Duodenal mucosa (tissue), 2 donors: ENCODE results near the gene OIT3.

Experiments
- H3K27ac ChIP-seq: one replicate; pipeline ENCODE4 v1.7.0; 2013; ENCODE audit warnings: low read depth, low read length
- H3K27me3 ChIP-seq, 2 donors: one replicate each; pipeline ENCODE4 v1.7.0; 2013; ENCODE audit warnings: low read length in 2 of 2, control low read depth in 1 of 2; ENCODE audit not compliant: insufficient read depth in 2 of 2, control insufficient read depth in 1 of 2
- H3K36me3 ChIP-seq, 2 donors: one replicate each; pipeline ENCODE4 v1.7.0; 2013; ENCODE audit warnings: low read length in 2 of 2, control low read depth in 1 of 2; ENCODE audit not compliant: insufficient read depth in 2 of 2, control insufficient read depth in 1 of 2
- H3K4me1 ChIP-seq, 2 donors: one replicate each; pipeline ENCODE4 v1.7.0; 2013; ENCODE audit warnings: low read length in 2 of 2, control low read depth in 1 of 2; ENCODE audit not compliant: insufficient read depth in 2 of 2, control insufficient read depth in 1 of 2
- H3K4me3 ChIP-seq, 2 donors: one replicate each; pipeline ENCODE4 v1.7.0; 2013; ENCODE audit warnings: low read length in 2 of 2, low read depth in 1 of 2
- H3K9ac ChIP-seq, 2 donors: one replicate each; pipeline ENCODE4 v1.7.0; 2013; ENCODE audit warnings: low read length in 2 of 2, low read depth in 1 of 2
- H3K9me3 ChIP-seq, 2 donors: one replicate each; pipeline ENCODE4 v1.7.0; 2013; ENCODE audit warnings: low read length in 2 of 2, control low read depth in 1 of 2; ENCODE audit not compliant: control insufficient read depth in 1 of 2

Gene OIT3

GRCh38 chr10:72893136-72893798 lies at the start of gene OIT3:
OIT3 (plus strand) TSS chr10:72893739; CDS start chr10:72893799, 60 bp downstream.
- Histone ChIP-seq H3K27ac (no peak within 1 kb of the TSS), H3K27me3 (no peaks in the 10 kb centered on the region), H3K4me3 (no peak within 1 kb of the TSS), H3K9me3 (no peaks in the 10 kb centered on the region), H3K9ac (no peak within 1 kb of the TSS), H3K4me1 (no peaks in the 10 kb centered on the region), H3K36me3 (peaks cover 0 to 5% of the 10 kb centered on the region in 2 donors)

DNA sequence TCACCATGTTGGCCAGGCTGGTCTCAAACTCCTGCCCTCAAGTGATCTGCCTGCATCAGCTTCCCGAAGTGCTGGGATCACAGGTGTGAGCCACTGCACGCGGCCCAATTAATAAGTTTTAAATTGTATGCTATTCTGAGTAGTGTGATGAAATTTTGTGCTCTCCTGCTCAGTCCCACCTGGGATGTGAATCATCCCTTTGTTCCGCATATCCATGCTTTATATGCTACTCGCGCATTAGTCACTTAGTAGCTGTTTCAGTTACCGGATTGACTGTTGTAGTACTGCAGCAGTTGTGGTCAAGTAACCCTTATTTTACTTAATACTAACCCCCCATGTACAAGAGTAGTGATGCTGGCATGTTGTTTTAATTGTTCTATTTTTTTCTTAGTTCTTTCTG lies 47.3 kb upstream of the OIT3 start:
- H3K27ac ChIP-seq, result no peak overlapping the region
- peaks cover 0 to 5% of the 10 kb centered on the region in 2 donors for H3K9me3 ChIP-seq
- H3K4me3 ChIP-seq, result no peak overlapping the region
- no peaks in the 10 kb centered on the region for H3K27me3 ChIP-seq
- no peak overlapping the region for H3K9ac ChIP-seq
- H3K4me1 ChIP-seq, result no peaks in the 10 kb centered on the region
- peaks cover 0 to 4% of the 10 kb centered on the region in 2 donors for H3K36me3 ChIP-seq

DNA sequence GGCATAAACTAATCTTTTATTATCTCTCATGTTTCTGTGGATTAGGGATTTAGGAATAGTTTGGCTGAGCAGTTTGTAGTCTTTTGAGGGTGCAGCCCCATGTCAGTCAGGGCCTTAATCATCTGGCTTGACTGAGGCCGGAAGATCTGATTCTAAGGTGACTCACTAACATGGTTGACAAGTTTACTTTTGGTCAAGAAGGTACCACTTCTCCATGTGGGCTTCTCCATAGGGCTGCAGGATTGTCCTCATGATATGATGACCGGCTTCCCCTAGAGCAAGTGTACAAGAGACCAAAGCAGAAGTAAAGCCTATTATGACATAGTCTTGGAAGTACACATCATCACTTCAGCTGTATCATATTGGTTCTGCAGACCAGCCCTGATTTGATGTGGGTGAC lies 45.9 kb upstream of the OIT3 start:
- Histone ChIP-seq H3K9ac (no peak overlapping the region), H3K36me3 (peaks cover 3 to 4% of the 10 kb centered on the region in 2 donors), H3K4me3 (no peak overlapping the region), H3K9me3 (peaks cover 0 to 9% of the 10 kb centered on the region in 2 donors), H3K27me3 (no peaks in the 10 kb centered on the region), H3K4me1 (no peaks in the 10 kb centered on the region), H3K27ac (no peak overlapping the region)

DNA sequence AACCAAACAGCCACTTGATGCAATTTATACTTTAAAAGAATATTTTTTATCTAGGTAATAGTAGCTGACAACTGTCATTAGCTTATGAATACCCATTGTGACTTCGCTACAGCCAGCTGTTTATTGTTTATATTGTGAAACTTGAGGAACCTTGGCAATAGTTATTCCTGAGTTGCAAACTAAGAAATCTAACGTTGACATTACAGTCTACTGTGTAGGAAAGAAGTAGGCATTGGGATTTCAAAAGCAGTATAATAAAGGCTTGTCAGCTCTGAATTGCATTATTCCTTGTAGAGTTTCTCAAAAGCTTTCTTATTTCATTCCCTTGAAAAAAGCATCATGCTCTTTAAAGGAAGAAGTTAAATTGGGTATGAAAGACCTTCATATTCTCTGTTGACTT lies 42.7 kb upstream of the OIT3 start:
- Histone ChIP-seq H3K9me3 (peaks cover 0 to 9% of the 10 kb centered on the region in 2 donors), H3K4me1 (no peaks in the 10 kb centered on the region), H3K36me3 (peaks cover 3 to 4% of the 10 kb centered on the region in 2 donors), H3K4me3 (no peak overlapping the region), H3K27me3 (no peaks in the 10 kb centered on the region), H3K27ac (no peak overlapping the region), H3K9ac (no peak overlapping the region)

- Histone ChIP-seq H3K4me3 (no peak overlapping the region), H3K36me3 (peaks cover 3 to 4% of the 10 kb centered on the region in 2 donors), H3K27ac (no peak overlapping the region), H3K9ac (no peak overlapping the region), H3K4me1 (no peaks in the 10 kb centered on the region), H3K27me3 (no peaks in the 10 kb centered on the region), H3K9me3 (peaks cover 0 to 9% of the 10 kb centered on the region in 2 donors)
These were observed 42.0 kb upstream of the OIT3 start for GRCh38 chr10:72851509-72851908.

- Histone ChIP-seq H3K36me3 (peaks cover 3 to 4% of the 10 kb centered on the region in 2 donors), H3K27me3 (no peaks in the 10 kb centered on the region), H3K27ac (no peak overlapping the region), H3K4me3 (no peak overlapping the region), H3K4me1 (no peaks in the 10 kb centered on the region), H3K9me3 (peaks cover 0 to 9% of the 10 kb centered on the region in 2 donors), H3K9ac (no peak overlapping the region)
These were observed 41.0 kb upstream of the OIT3 start for GRCh38 chr10:72852508-72852907.

GRCh38 chr10:72855129-72855528 lies 38.4 kb upstream of the OIT3 start:
- H3K27ac ChIP-seq, result no peak overlapping the region
- H3K9me3 ChIP-seq, result peaks cover 0 to 9% of the 10 kb centered on the region in 2 donors
- H3K27me3 ChIP-seq, result no peaks in the 10 kb centered on the region
- no peaks in the 10 kb centered on the region for H3K4me1 ChIP-seq
- H3K9ac ChIP-seq, result no peak overlapping the region
- peaks cover 3% of the 10 kb centered on the region in 2 donors for H3K36me3 ChIP-seq
- H3K4me3 ChIP-seq, result no peak overlapping the region

- Histone ChIP-seq H3K4me3 (no peak overlapping the region), H3K27me3 (no peaks in the 10 kb centered on the region), H3K9me3 (peaks cover 0 to 8% of the 10 kb centered on the region in 2 donors), H3K4me1 (no peaks in the 10 kb centered on the region), H3K36me3 (peaks cover 6 to 9% of the 10 kb centered on the region in 2 donors), H3K27ac (no peak overlapping the region), H3K9ac (no peak overlapping the region)
These were observed 37.7 kb upstream of the OIT3 start for GRCh38 chr10:72855790-72856189.

DNA sequence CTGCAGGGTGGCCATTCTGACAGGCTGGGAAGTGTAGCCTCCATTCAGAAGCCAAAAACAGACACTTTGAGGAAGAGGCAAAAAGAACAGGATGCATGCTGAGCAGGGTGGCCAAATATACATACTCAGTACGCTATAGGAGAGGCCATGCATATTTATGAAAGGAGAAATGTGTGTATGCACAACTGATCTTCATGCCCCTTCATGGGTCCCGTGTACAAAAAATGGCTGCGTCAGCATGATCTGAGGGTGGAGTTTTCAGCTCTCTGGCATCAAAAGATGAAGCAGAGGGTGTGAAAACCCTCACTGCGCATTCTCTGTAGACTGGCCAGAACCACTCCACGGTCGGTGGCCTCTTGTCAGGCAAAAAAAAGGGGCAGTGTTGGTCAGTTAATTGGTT lies 35.5 kb upstream of the OIT3 start:
- Histone ChIP-seq H3K9ac (no peak overlapping the region), H3K27ac (no peak overlapping the region), H3K27me3 (no peaks in the 10 kb centered on the region), H3K4me3 (no peak overlapping the region), H3K36me3 (peaks cover 7 to 23% of the 10 kb centered on the region in 2 donors), H3K9me3 (no peaks in the 10 kb centered on the region), H3K4me1 (no peaks in the 10 kb centered on the region)

GRCh38 chr10:72862957-72863356 lies 30.6 kb upstream of the OIT3 start:
- peaks cover 7 to 35% of the 10 kb centered on the region in 2 donors for H3K36me3 ChIP-seq
- H3K27ac ChIP-seq, result no peak overlapping the region
- no peaks in the 10 kb centered on the region for H3K9me3 ChIP-seq
- no peaks in the 10 kb centered on the region for H3K27me3 ChIP-seq
- H3K9ac ChIP-seq, result no peak overlapping the region
- H3K4me3 ChIP-seq, result no peak overlapping the region
- H3K4me1 ChIP-seq, result no peaks in the 10 kb centered on the region
